Smooth muscle cell (in vitro differentiated cells): ENCODE results near the gene GALK2. TPM values are rescaled to one million over a fixed set of nuclear protein-coding genes. Genes with fewer than 3 reads are reported as not detected.
"Not testable (repeated sequence)": the region's sequence is repeated elsewhere in the genome, so short reads cannot be mapped to it uniquely, and the experiment has no call there.

Source experiments
- DNase-seq: peaks from one replicate; lab custom pipeline; 2025; ENCODE audit not compliant: unreplicated experiment; lab: John Stamatoyannopoulos, UW
- H2AFZ ChIP-seq: fragments of 200-600 bp; sonication (generic); 2 replicates; pipeline ENCODE4 v1.6.0; 2016; ENCODE audit warnings: antibody characterized with exemption, low read depth, mild to moderate bottlenecking
- H3F3A ChIP-seq: fragments of 200-600 bp; sonication (generic); 2 replicates; pipeline ENCODE4 v1.6.0; 2017; ENCODE audit warnings: antibody characterized with exemption, low read depth
- H3K27ac ChIP-seq: fragments of 200-600 bp; sonication (generic); 2 replicates; pipeline ENCODE4 v1.5.1; 2016; ENCODE audit warnings: low read depth, mild to moderate bottlenecking
- H3K27me3 ChIP-seq: fragments of 200-600 bp; sonication (generic); 2 replicates; pipeline ENCODE4 v1.6.1; 2016; ENCODE audit warnings: low read depth, mild to moderate bottlenecking
- H3K36me3 ChIP-seq: fragments of 200-600 bp; sonication (generic); 2 replicates; pipeline ENCODE4 v1.5.1; 2016; ENCODE audit warnings: low read depth
- H3K4me1 ChIP-seq: fragments of 200-600 bp; sonication (generic); 2 replicates; pipeline ENCODE4 v1.5.1; 2016; ENCODE audit warnings: low read depth
- H3K4me2 ChIP-seq: fragments of 200-600 bp; sonication (generic); 2 replicates; pipeline ENCODE4 v1.6.0; 2016; ENCODE audit warnings: mild to moderate bottlenecking
- H3K4me3 ChIP-seq: fragments of 200-600 bp; sonication (generic); 2 replicates; pipeline ENCODE4 v1.5.1; 2016; ENCODE audit warnings: mild to moderate bottlenecking
- H3K79me2 ChIP-seq: fragments of 200-600 bp; sonication (generic); 2 replicates; pipeline ENCODE4 v1.6.0; 2016; ENCODE audit warnings: low read depth, mild to moderate bottlenecking
- H3K9ac ChIP-seq: fragments of 200-600 bp; sonication (generic); 2 replicates; pipeline ENCODE4 v1.6.0; 2016; ENCODE audit warnings: low read depth
- H3K9me3 ChIP-seq: fragments of 200-600 bp; sonication (generic); replicated peaks from 2 replicates; pipeline ENCODE4 v1.5.1; 2016; ENCODE audit warnings: low read depth
- H4K20me1 ChIP-seq: fragments of 200-600 bp; sonication (generic); 2 replicates; pipeline ENCODE4 v1.6.0; 2016; ENCODE audit warnings: low read depth
- CTCF ChIP-seq: fragments of 200-600 bp; sonication (generic); IDR thresholded peaks from 2 replicates; pipeline ENCODE4 v1.5.1; 2017; ENCODE audit warnings: borderline replicate concordance, mild to moderate bottlenecking, antibody characterized with exemption; ENCODE audit not compliant: insufficient read depth, poor library complexity, severe bottlenecking
- WGBS: methylation state at CpG from one replicate; pipeline ENCODE4 v1.1.7; 2016; ENCODE audit warnings: low lambda C conversion rate; 5-methylcytosine and 5-hydroxymethylcytosine counted together
- polyA plus RNA-seq: library from polyadenylated mRNA; unstranded; fragments of >200 nt; fragmentation: Nextera tagmentation; extraction: Ambion mirVana; gene quantifications from 2 replicates; pipeline ENCODE4 v1.2.1, GENCODE V29; 2016
- total RNA-seq: library from RNA; depleted of rRNA; stranded (reverse); fragments of >200 nt; gene quantifications from 2 replicates; pipeline ENCODE4 v1.2.3, GENCODE V29; 2014

The GALK2 gene
- total and polyA plus RNA-seq, 2 experiments from 2014 or later: 24.4 to 33.4 TPM

- Histone ChIP-seq H3K36me3 (no peaks in the 10 kb centered on the region), H3K27ac (no peak overlapping the region), H3K27me3 (no peaks in the 10 kb centered on the region), H3K79me2 (no peaks in the 10 kb centered on the region), H2AFZ (no peak overlapping the region), H3K4me1 (no peaks in the 10 kb centered on the region), H3K9ac (no peak overlapping the region), H3F3A (no peaks in the 10 kb centered on the region), H3K4me2 (no peak overlapping the region), H3K4me3 (no peak overlapping the region), H4K20me1 (no peaks in the 10 kb centered on the region), H3K9me3 (no peaks in the 10 kb centered on the region)
- no peak for DNase-seq
- no peak for TF ChIP-seq CTCF
Measured at GRCh38 chr15:49331442-49331841, 161.4 kb downstream of the GALK2 start.

- Histone ChIP-seq H4K20me1 (no peaks in the 10 kb centered on the region), H3K27me3 (no peaks in the 10 kb centered on the region), H3K4me3 (no peak overlapping the region), H3K27ac (no peak overlapping the region), H3K4me1 (no peaks in the 10 kb centered on the region), H2AFZ (no peak overlapping the region), H3K4me2 (no peak overlapping the region), H3F3A (no peaks in the 10 kb centered on the region), H3K9ac (no peak overlapping the region), H3K36me3 (no peaks in the 10 kb centered on the region), H3K79me2 (no peaks in the 10 kb centered on the region), H3K9me3 (no peaks in the 10 kb centered on the region)
- TF ChIP-seq CTCF: no peak
- no peak for DNase-seq
- 87% methylated on average over 3 of the region's 3 CpGs for WGBS
Measured at GRCh38 chr15:49331951-49332350, 161.9 kb downstream of the GALK2 start.

GRCh38 chr15:49339656-49340055 lies 169.6 kb downstream of the GALK2 start:
- Histone ChIP-seq H3K4me2 (no peak overlapping the region), H2AFZ (no peak overlapping the region), H3K27me3 (no peaks in the 10 kb centered on the region), H4K20me1 (no peaks in the 10 kb centered on the region), H3K9me3 (peaks cover 2% of the 10 kb centered on the region), H3K36me3 (no peaks in the 10 kb centered on the region), H3K79me2 (no peaks in the 10 kb centered on the region), H3K9ac (no peak overlapping the region), H3K4me3 (no peak overlapping the region), H3K4me1 (no peaks in the 10 kb centered on the region), H3F3A (no peaks in the 10 kb centered on the region), H3K27ac (no peak overlapping the region)
- WGBS: 89% methylated on average over 10 of the region's 10 CpGs
- no peak for DNase-seq
- TF ChIP-seq CTCF: no peak

GRCh38 chr15:49343546-49343945 lies 173.5 kb downstream of the GALK2 start:
- Histone ChIP-seq H3K79me2 (no peaks in the 10 kb centered on the region), H3K4me3 (no peak overlapping the region), H4K20me1 (no peaks in the 10 kb centered on the region), H3K27me3 (no peaks in the 10 kb centered on the region), H3K9me3 (peaks cover 2% of the 10 kb centered on the region), H3F3A (no peaks in the 10 kb centered on the region), H3K9ac (no peak overlapping the region), H2AFZ (no peak overlapping the region), H3K4me2 (no peak overlapping the region), H3K4me1 (no peaks in the 10 kb centered on the region), H3K36me3 (no peaks in the 10 kb centered on the region), H3K27ac (no peak overlapping the region)
- no peak for TF ChIP-seq CTCF
- DNase-seq: no peak

GRCh38 chr15:49354439-49354838 lies 184.4 kb downstream of the GALK2 start:
- WGBS: 89% methylated on average over 17 of the region's 17 CpGs
- H3K9me3 ChIP-seq, H3K27me3 ChIP-seq, H3K27ac ChIP-seq, DNase-seq, H3K79me2 ChIP-seq, H3K4me1 ChIP-seq, H3K9ac ChIP-seq, H3K4me2 ChIP-seq, H3F3A ChIP-seq, H3K36me3 ChIP-seq, H4K20me1 ChIP-seq, H2AFZ ChIP-seq, H3K4me3 ChIP-seq: not testable (repeated sequence)
